ENCODE data around the gene AK5. TPM values are rescaled to one million over a fixed set of nuclear protein-coding genes. Genes with fewer than 3 reads are reported as not detected.
A peak's percentile ranks its signal among the peaks of the same experiment; 100 is the strongest.

AK5 gene
- total RNA-seq, 3 donors from 2014 or later (not counting 1 experiment from before 2014, with no cell fraction given): 9.4 to 29.8 (median 11.4) TPM

GRCh38 chr1:77412069-77412819 is 130.4 kb downstream of the AK5 start:
- Histone ChIP-seq H3K27me3 (ENCODE audit: control insufficient read depth, insufficient read depth, low read length) (peaks cover 7% of the 10 kb centered on the region), H3K4me3 (ENCODE audit: low read length) (no peak overlapping the region), H3K36me3 (ENCODE audit: control insufficient read depth, insufficient read depth, low read length) (no peaks in the 10 kb centered on the region), H3K27ac (ENCODE audit: low read length) (no peak overlapping the region), H3K4me1 (ENCODE audit: control insufficient read depth, insufficient read depth, low read length) (peaks cover 20% of the 10 kb centered on the region), H3K9me3 (ENCODE audit: control insufficient read depth, insufficient read depth, low read length) (no peaks in the 10 kb centered on the region)
- Mint-ChIP-seq H3K27me3 (ENCODE audit: low read depth in 2 of 2) (peaks cover 19 to 36% of the 10 kb centered on the region in 2 donors), H3K4me1 (peaks cover 20 to 21% of the 10 kb centered on the region in 2 donors), H3K4me3 (peak overlapping the region; percentile 11), H3K36me3 (peaks cover 22% of the 10 kb centered on the region), H3K9me3 (peaks cover 0 to 3% of the 10 kb centered on the region in 2 donors), H3K27ac (no peak overlapping the region)
- ATAC-seq (no peak), DNase-seq (no peak)
- no peak for TF ChIP-seq CTCF (IDR thresholded peaks at IDR 0.05)
- 85% methylated on average over 9 of the region's 9 CpGs for WGBS (ENCODE audit: insufficient coverage)
- intact Hi-C loops (cut with micrococcal nuclease): no loop called here

GRCh38 chr1:77412820-77413530 is 131.2 kb downstream of the AK5 start:
- intact Hi-C loops (cut with micrococcal nuclease): loop anchor here (1.0 kb wide), 1 partner anchor 69 kb away; no protein-coding TSS in a partner anchor

GRCh38 chr1:77413541-77414335 is 131.9 kb downstream of the AK5 start:
- H3K9me3 Mint-ChIP-seq: peaks cover 0 to 5% of the 10 kb centered on the region in 2 donors

More at GRCh38 chr1:77412820-77413530, 131.2 kb downstream of the AK5 start:
- Mint-ChIP-seq H3K4me3 (peak overlapping the region; percentile 81), H3K36me3 (peaks cover 22% of the 10 kb centered on the region), H3K9me3 (peaks cover 0 to 4% of the 10 kb centered on the region in 2 donors), H3K27me3 (ENCODE audit: low read depth in 2 of 2) (peaks cover 23 to 40% of the 10 kb centered on the region in 2 donors), H3K27ac (peak overlapping the region in 1 of 2 donors; percentile 42), H3K4me1 (peaks cover 20 to 21% of the 10 kb centered on the region in 2 donors)
- no peak overlapping the region for H3K4me3 ChIP-seq (ENCODE audit: low read length)
- no peak for TF ChIP-seq CTCF (IDR thresholded peaks at IDR 0.05)
- peaks cover 20% of the 10 kb centered on the region for H3K4me1 ChIP-seq (ENCODE audit: control insufficient read depth, insufficient read depth, low read length)
- H3K27ac ChIP-seq (ENCODE audit: low read length): no peak overlapping the region
- peaks cover 7% of the 10 kb centered on the region for H3K27me3 ChIP-seq (ENCODE audit: control insufficient read depth, insufficient read depth, low read length)
- ATAC-seq (no peak), DNase-seq (no peak)
- no peaks in the 10 kb centered on the region for H3K9me3 ChIP-seq (ENCODE audit: control insufficient read depth, insufficient read depth, low read length)
- H3K36me3 ChIP-seq (ENCODE audit: control insufficient read depth, insufficient read depth, low read length): no peaks in the 10 kb centered on the region
- WGBS (ENCODE audit: insufficient coverage): 46% methylated on average over 8 of the region's 8 CpGs

More at GRCh38 chr1:77413541-77414335, 131.9 kb downstream of the AK5 start:
- Mint-ChIP-seq H3K4me3 (peak overlapping the region; percentile 81), H3K27ac (peak overlapping the region in 1 of 2 donors; percentile 42), H3K36me3 (peaks cover 19% of the 10 kb centered on the region), H3K4me1 (peaks cover 20 to 21% of the 10 kb centered on the region in 2 donors), H3K27me3 (ENCODE audit: low read depth in 2 of 2) (peaks cover 25 to 41% of the 10 kb centered on the region in 2 donors)
- 45% methylated on average over 4 of the region's 7 CpGs for WGBS (ENCODE audit: insufficient coverage)
- ATAC-seq (peak; percentile 40 to 71 (median 54)), DNase-seq (no peak)
- Histone ChIP-seq H3K4me1 (ENCODE audit: control insufficient read depth, insufficient read depth, low read length) (peaks cover 20% of the 10 kb centered on the region), H3K27ac (ENCODE audit: low read length) (no peak overlapping the region), H3K4me3 (ENCODE audit: low read length) (no peak overlapping the region), H3K36me3 (ENCODE audit: control insufficient read depth, insufficient read depth, low read length) (no peaks in the 10 kb centered on the region), H3K27me3 (ENCODE audit: control insufficient read depth, insufficient read depth, low read length) (peaks cover 7% of the 10 kb centered on the region), H3K9me3 (ENCODE audit: control insufficient read depth, insufficient read depth, low read length) (no peaks in the 10 kb centered on the region)
- intact Hi-C loops (cut with micrococcal nuclease): loop anchor here (1.0 kb wide), 1 partner anchor 69 kb away; no protein-coding TSS in a partner anchor
- no peak for TF ChIP-seq CTCF (IDR thresholded peaks at IDR 0.05)
